Parathyroid adenoma (tissue), 2 donors: ENCODE data around the gene MLLT6.

Experiments
- H2AFZ ChIP-seq: fragments of 300-600 bp; sonication (generic); one replicate; pipeline ENCODE4 v1.7.0; 2017; ENCODE audit warnings: antibody characterized with exemption, mild to moderate bottlenecking
- H3K27ac ChIP-seq: fragments of 300-600 bp; sonication (generic); one replicate; pipeline ENCODE4 v1.7.0; 2017
- H3K27me3 ChIP-seq: fragments of 300-600 bp; sonication (generic); one replicate; pipeline ENCODE4 v1.7.0; 2017; ENCODE audit warnings: low read length; ENCODE audit not compliant: control insufficient read depth, insufficient read depth
- H3K36me3 ChIP-seq: fragments of 300-600 bp; sonication (generic); one replicate; pipeline ENCODE4 v1.7.0; 2017; ENCODE audit warnings: low read length; ENCODE audit not compliant: control insufficient read depth, insufficient read depth
- H3K4me1 ChIP-seq: fragments of 300-600 bp; sonication (generic); one replicate; pipeline ENCODE4 v1.7.0; 2017; ENCODE audit warnings: control low read depth
- H3K4me2 ChIP-seq: fragments of 300-600 bp; sonication (generic); one replicate; pipeline ENCODE4 v1.7.0; 2017; ENCODE audit warnings: low read length
- H3K4me3 ChIP-seq: fragments of 300-600 bp; sonication (generic); one replicate; pipeline ENCODE4 v1.7.0; 2017; ENCODE audit warnings: low read depth, low read length
- H3K79me2 ChIP-seq: fragments of 300-600 bp; sonication (generic); one replicate; pipeline ENCODE4 v1.7.0; 2017; ENCODE audit warnings: control low read depth
- H3K9ac ChIP-seq: fragments of 300-600 bp; sonication (generic); one replicate; pipeline ENCODE4 v1.7.0; 2017; ENCODE audit warnings: mild to moderate bottlenecking
- H3K9me3 ChIP-seq: fragments of 300-600 bp; sonication (generic); one replicate; pipeline ENCODE4 v1.7.0; 2017; ENCODE audit warnings: low read length; ENCODE audit not compliant: control insufficient read depth
- CTCF ChIP-seq: fragments of 300-600 bp; sonication (generic); IDR thresholded peaks from one replicate; pipeline ENCODE4 v1.7.0; 2017; ENCODE audit warnings: antibody characterized with exemption, mild to moderate bottlenecking
- donor health status: primary hyperparathyroidism.

The MLLT6 gene

GRCh38 chr17:38751144-38751807 lies 46.2 kb downstream of the MLLT6 start:
- peak overlapping the region; percentile 97 for H3K4me3 ChIP-seq
- peak overlapping the region; percentile 93 for H3K4me2 ChIP-seq
- no peaks in the 10 kb centered on the region for H3K9me3 ChIP-seq
- no peak for TF ChIP-seq CTCF
- peak overlapping the region; percentile 74 for H2AFZ ChIP-seq
- H3K27ac ChIP-seq = peak overlapping the region; percentile 96
- no peaks in the 10 kb centered on the region for H3K27me3 ChIP-seq
- H3K4me1 ChIP-seq = peaks cover 31% of the 10 kb centered on the region
- peaks cover 30% of the 10 kb centered on the region for H3K79me2 ChIP-seq
- H3K9ac ChIP-seq = no peak overlapping the region
- H3K36me3 ChIP-seq = no peaks in the 10 kb centered on the region

- Histone ChIP-seq H3K9me3 (no peaks in the 10 kb centered on the region), H3K4me1 (peaks cover 25% of the 10 kb centered on the region), H3K4me3 (peak overlapping the region; percentile 97), H3K79me2 (peaks cover 27% of the 10 kb centered on the region), H3K9ac (peak overlapping the region; percentile 5), H3K36me3 (no peaks in the 10 kb centered on the region), H3K4me2 (peak overlapping the region; percentile 93), H2AFZ (peak overlapping the region; percentile 87), H3K27ac (peak overlapping the region; percentile 96), H3K27me3 (no peaks in the 10 kb centered on the region)
- TF ChIP-seq CTCF = no peak
Observed at GRCh38 chr17:38751808-38752307, 46.8 kb downstream of the MLLT6 start.

- Histone ChIP-seq H2AFZ (peak within 1 kb of the TSS; percentile 87), H3K79me2 (peaks cover 30% of the 10 kb centered on the region), H3K4me3 (peak within 1 kb of the TSS; percentile 97), H3K4me1 (peaks cover 25% of the 10 kb centered on the region), H3K27me3 (no peaks in the 10 kb centered on the region), H3K36me3 (no peaks in the 10 kb centered on the region), H3K9ac (peak within 1 kb of the TSS; percentile 65), H3K27ac (peak within 1 kb of the TSS; percentile 96), H3K4me2 (peak within 1 kb of the TSS; percentile 93), H3K9me3 (no peaks in the 10 kb centered on the region)
- TF ChIP-seq CTCF = no peak
Observed at GRCh38 chr17:38752308-38753070, 47.4 kb downstream of the MLLT6 start, which contains the start of gene PSMB3. PSMB3 (plus strand) TSS chr17:38752741; CDS start chr17:38752827, 86 bp downstream.

- no peak for TF ChIP-seq CTCF
- Histone ChIP-seq H3K9ac (peak overlapping the region; percentile 65), H3K79me2 (peaks cover 28% of the 10 kb centered on the region), H3K27me3 (no peaks in the 10 kb centered on the region), H2AFZ (peak overlapping the region; percentile 87), H3K9me3 (no peaks in the 10 kb centered on the region), H3K4me1 (peaks cover 25% of the 10 kb centered on the region), H3K4me3 (peak overlapping the region; percentile 97), H3K36me3 (no peaks in the 10 kb centered on the region), H3K4me2 (peak overlapping the region; percentile 83), H3K27ac (peak overlapping the region; percentile 96)
Observed at GRCh38 chr17:38753071-38753506, 48.0 kb downstream of the MLLT6 start.
